ENCODE data around the gene ELSPBP1. TPM values are rescaled to one million over a fixed set of nuclear protein-coding genes. Genes with fewer than 3 reads are reported as not detected.
"Not testable (repeated sequence)": the region's sequence is repeated elsewhere in the genome, so short reads cannot be mapped to it uniquely, and the experiment has no call there.

Gene ELSPBP1
- total RNA-seq = not detected

GRCh38 chr19:47994209-47994802 lies at the start of gene ELSPBP1:
TSS of gene ELSPBP1 (plus strand) at chr19:47994632. CDS start at chr19:48008668, 14,036 bp downstream.
- no peak for ATAC-seq

- ATAC-seq = not testable (repeated sequence)
Observed at GRCh38 chr19:47949852-47950521, 44.4 kb upstream of the ELSPBP1 start.

- ATAC-seq = not testable (repeated sequence)
Observed at GRCh38 chr19:47952132-47952531, 42.3 kb upstream of the ELSPBP1 start.

GRCh38 chr19:47955936-47956335 lies 38.5 kb upstream of the ELSPBP1 start:
- not testable (repeated sequence) for ATAC-seq

- no peak for ATAC-seq
Observed at GRCh38 chr19:47973529-47973928, 20.9 kb upstream of the ELSPBP1 start.

GRCh38 chr19:47991191-47991808 lies 3.1 kb upstream of the ELSPBP1 start:
- ATAC-seq = no peak

- no peak for ATAC-seq
Observed at GRCh38 chr19:47992070-47992469, 2.4 kb upstream of the ELSPBP1 start, which contains the start of gene BSPH1. TSS of gene BSPH1 (minus strand) at chr19:47992170. CDS start at chr19:47992081, 89 bp downstream.

GRCh38 chr19:47996230-47996727 lies 1.8 kb downstream of the ELSPBP1 start:
- ATAC-seq = no peak

GRCh38 chr19:47998800-47999199 lies 4.4 kb downstream of the ELSPBP1 start:
- ATAC-seq = no peak

GRCh38 chr19:48000846-48001245 lies 6.4 kb downstream of the ELSPBP1 start:
- ATAC-seq = no peak

- ATAC-seq = no peak
Observed at GRCh38 chr19:48004236-48004635, 9.8 kb downstream of the ELSPBP1 start.

GRCh38 chr19:48006762-48007161 lies 12.3 kb downstream of the ELSPBP1 start:
- ATAC-seq = no peak

GRCh38 chr19:48010932-48011758 lies 16.7 kb downstream of the ELSPBP1 start:
- no peak for ATAC-seq

GRCh38 chr19:48020686-48021085 lies 26.3 kb downstream of the ELSPBP1 start:
- ATAC-seq = no peak

- no peak for ATAC-seq
Observed at GRCh38 chr19:48023011-48023410, 28.6 kb downstream of the ELSPBP1 start.

GRCh38 chr19:48023518-48023917 lies 29.1 kb downstream of the ELSPBP1 start:
- no peak for ATAC-seq

- ATAC-seq = no peak
Observed at GRCh38 chr19:48025480-48025879, 31.0 kb downstream of the ELSPBP1 start.

GRCh38 chr19:48029431-48029830 lies 35.0 kb downstream of the ELSPBP1 start:
- ATAC-seq = no peak

- ATAC-seq = no peak
Observed at GRCh38 chr19:48030073-48030472, 35.6 kb downstream of the ELSPBP1 start.

GRCh38 chr19:48033604-48034003 lies 39.2 kb downstream of the ELSPBP1 start:
- no peak for ATAC-seq

GRCh38 chr19:48036765-48037164 lies 42.3 kb downstream of the ELSPBP1 start:
- no peak for ATAC-seq

- no peak for ATAC-seq
Observed at GRCh38 chr19:48041877-48042580, 47.6 kb downstream of the ELSPBP1 start.
